ENCODE results near the gene ZBTB7C. TPM values are rescaled to one million over a fixed set of nuclear protein-coding genes. Genes with fewer than 3 reads are reported as not detected.

Gene ZBTB7C
- total and polyA plus RNA-seq, 4 donors = 3.2 to 10.9 (median 3.7) TPM

DNA sequence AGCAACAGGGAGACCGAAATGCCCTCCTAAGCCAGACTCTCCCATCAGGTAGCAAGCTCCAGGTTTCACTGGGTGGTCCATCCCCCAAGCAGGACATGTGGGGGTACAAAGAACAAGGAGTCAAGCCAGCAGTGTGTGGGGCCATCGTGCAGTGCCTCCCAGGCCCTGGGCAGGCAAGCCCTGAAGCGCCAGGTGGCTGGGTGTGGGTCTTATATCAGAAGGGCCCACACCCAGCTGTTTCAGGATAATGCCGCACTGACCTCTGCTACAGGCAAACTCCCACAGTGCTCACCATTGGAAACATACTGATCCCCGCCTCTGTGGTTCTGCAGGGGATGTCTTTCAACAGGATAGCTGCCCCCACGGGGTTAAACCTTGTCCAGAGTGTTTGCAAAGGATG, 304.5 kb downstream of the ZBTB7C start:
- no peak overlapping the region for H3K27ac ChIP-seq (ENCODE audit: low read depth in 1 of 2, low read length in 1 of 2)

DNA sequence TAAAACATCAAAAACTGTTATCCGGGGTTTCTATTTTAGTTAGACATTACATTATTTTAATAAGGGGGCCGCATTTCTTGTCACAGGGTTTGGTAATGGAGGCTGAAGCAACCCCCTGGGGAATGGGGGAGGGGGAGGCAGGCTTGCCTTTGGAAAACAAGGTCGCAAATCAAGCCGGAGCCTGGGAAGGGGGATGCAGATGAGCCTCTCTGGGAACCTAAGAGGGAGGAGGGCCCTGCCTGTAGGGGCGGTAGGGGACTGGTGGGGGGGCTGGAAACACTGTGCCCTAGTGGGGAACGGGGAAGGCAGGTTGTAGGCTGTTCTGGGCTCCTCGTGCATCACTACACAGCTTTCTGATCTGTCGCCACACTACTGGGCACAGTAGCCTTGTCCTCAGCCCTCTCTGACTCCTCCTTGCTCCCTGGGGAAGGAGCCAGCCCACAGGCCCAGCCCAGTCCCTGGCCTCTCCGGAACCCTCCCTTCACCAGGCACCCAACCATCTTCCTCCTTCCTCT, 308.5 kb downstream of the ZBTB7C start:
- peaks cover 0 to 3% (median 3%) of the 10 kb centered on the region in 3 donors for H3K27me3 ChIP-seq (ENCODE audit: control insufficient read depth in 3 of 3, insufficient read depth in 3 of 3, low read length in 2 of 3)
- H3K4me3 ChIP-seq = no peak overlapping the region
- ATAC-seq (ENCODE audit: insufficient read depth, low FRiP score) (no peak), DNase-seq (no peak)
- TF ChIP-seq, protein P1, sequence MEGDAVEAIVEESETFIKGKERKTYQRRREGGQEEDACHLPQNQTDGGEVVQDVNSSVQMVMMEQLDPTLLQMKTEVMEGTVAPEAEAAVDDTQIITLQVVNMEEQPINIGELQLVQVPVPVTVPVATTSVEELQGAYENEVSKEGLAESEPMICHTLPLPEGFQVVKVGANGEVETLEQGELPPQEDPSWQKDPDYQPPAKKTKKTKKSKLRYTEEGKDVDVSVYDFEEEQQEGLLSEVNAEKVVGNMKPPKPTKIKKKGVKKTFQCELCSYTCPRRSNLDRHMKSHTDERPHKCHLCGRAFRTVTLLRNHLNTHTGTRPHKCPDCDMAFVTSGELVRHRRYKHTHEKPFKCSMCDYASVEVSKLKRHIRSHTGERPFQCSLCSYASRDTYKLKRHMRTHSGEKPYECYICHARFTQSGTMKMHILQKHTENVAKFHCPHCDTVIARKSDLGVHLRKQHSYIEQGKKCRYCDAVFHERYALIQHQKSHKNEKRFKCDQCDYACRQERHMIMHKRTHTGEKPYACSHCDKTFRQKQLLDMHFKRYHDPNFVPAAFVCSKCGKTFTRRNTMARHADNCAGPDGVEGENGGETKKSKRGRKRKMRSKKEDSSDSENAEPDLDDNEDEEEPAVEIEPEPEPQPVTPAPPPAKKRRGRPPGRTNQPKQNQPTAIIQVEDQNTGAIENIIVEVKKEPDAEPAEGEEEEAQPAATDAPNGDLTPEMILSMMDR (IDR thresholded peaks at IDR 0.05; ENCODE audit: control extremely low read depth, extremely low read depth) = no peak
- H3K36me3 ChIP-seq (ENCODE audit: control insufficient read depth in 4 of 4, insufficient read depth in 4 of 4, low read length in 4 of 4) = no peaks in the 10 kb centered on the region
- H3K27ac ChIP-seq (ENCODE audit: low read depth in 1 of 2, low read length in 1 of 2) = no peak overlapping the region
- H3K9ac ChIP-seq (ENCODE audit: insufficient read depth in 1 of 2, low read length in 2 of 2) = no peak overlapping the region
- 74 to 77% methylated on average over 9 of the region's 9 CpGs for WGBS, 2 donors
- no peaks in the 10 kb centered on the region for H3K9me3 ChIP-seq (ENCODE audit: control insufficient read depth in 4 of 4, insufficient read depth in 3 of 4, low read length in 3 of 4)
- H3K4me1 ChIP-seq (ENCODE audit: control insufficient read depth in 5 of 5, insufficient read depth in 5 of 5, low read length in 5 of 5) = peaks cover 0 to 5% (median 0%) of the 10 kb centered on the region in 5 donors

More for the DNA sequence above, 304.5 kb downstream of the ZBTB7C start:
- Histone ChIP-seq H3K27me3 (ENCODE audit: control insufficient read depth in 3 of 3, insufficient read depth in 3 of 3, low read length in 2 of 3) (peaks cover 0 to 3% (median 3%) of the 10 kb centered on the region in 3 donors), H3K4me1 (ENCODE audit: control insufficient read depth in 5 of 5, insufficient read depth in 5 of 5, low read length in 5 of 5) (peaks cover 0 to 14% (median 0%) of the 10 kb centered on the region in 5 donors), H3K9me3 (ENCODE audit: control insufficient read depth in 4 of 4, insufficient read depth in 3 of 4, low read length in 3 of 4) (no peaks in the 10 kb centered on the region), H3K4me3 (no peak overlapping the region), H3K9ac (ENCODE audit: insufficient read depth in 1 of 2, low read length in 2 of 2) (no peak overlapping the region), H3K36me3 (ENCODE audit: control insufficient read depth in 4 of 4, insufficient read depth in 4 of 4, low read length in 4 of 4) (no peaks in the 10 kb centered on the region)
- TF ChIP-seq, protein P1 (IDR thresholded peaks at IDR 0.05; ENCODE audit: control extremely low read depth, extremely low read depth) = no peak
- DNase-seq (no peak), ATAC-seq (ENCODE audit: insufficient read depth, low FRiP score) (no peak)
- WGBS, 2 donors = 76 to 80% methylated on average over 6 of the region's 6 CpGs

DNA sequence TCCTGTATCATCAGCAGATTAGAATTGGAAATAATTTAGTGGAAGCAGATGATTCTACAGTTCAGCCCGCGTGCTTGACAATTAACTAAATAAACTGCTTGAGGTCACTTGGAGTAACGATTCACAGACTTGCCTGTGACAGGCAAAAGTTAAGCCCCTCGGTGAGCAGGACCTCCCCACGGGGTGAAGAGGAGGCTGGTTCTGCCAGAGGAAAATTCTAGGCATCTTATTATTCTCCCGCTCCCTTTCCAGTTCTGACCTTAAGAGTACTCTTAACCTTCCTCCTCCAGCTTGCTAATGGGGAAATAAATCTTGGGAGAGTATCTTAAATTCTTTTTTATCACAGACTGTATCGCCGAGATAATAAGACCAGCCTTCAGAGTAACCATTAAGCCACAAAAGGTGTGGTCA, 309.0 kb downstream of the ZBTB7C start:
- Histone ChIP-seq H3K27me3 (ENCODE audit: control insufficient read depth in 3 of 3, insufficient read depth in 3 of 3, low read length in 2 of 3) (peaks cover 0 to 3% (median 3%) of the 10 kb centered on the region in 3 donors), H3K4me1 (ENCODE audit: control insufficient read depth in 5 of 5, insufficient read depth in 5 of 5, low read length in 5 of 5) (peaks cover 0 to 5% (median 0%) of the 10 kb centered on the region in 5 donors), H3K9me3 (ENCODE audit: control insufficient read depth in 4 of 4, insufficient read depth in 3 of 4, low read length in 3 of 4) (no peaks in the 10 kb centered on the region), H3K9ac (ENCODE audit: insufficient read depth in 1 of 2, low read length in 2 of 2) (no peak overlapping the region), H3K27ac (ENCODE audit: low read depth in 1 of 2, low read length in 1 of 2) (no peak overlapping the region), H3K36me3 (ENCODE audit: control insufficient read depth in 4 of 4, insufficient read depth in 4 of 4, low read length in 4 of 4) (no peaks in the 10 kb centered on the region), H3K4me3 (no peak overlapping the region)
- no peak for DNase-seq
- no peak for ATAC-seq (ENCODE audit: insufficient read depth, low FRiP score)
- TF ChIP-seq, protein P1 (IDR thresholded peaks at IDR 0.05; ENCODE audit: control extremely low read depth, extremely low read depth) = no peak
- WGBS, 2 donors = 59 to 74% methylated on average over 8 of the region's 8 CpGs

Measured in lung (tissue), 12 donors.